ENCODE results near the gene ARFIP1. TPM values are rescaled to one million over a fixed set of nuclear protein-coding genes. Genes with fewer than 3 reads are reported as not detected.

The ARFIP1 gene
- total RNA-seq, 1 donor from 2014 or later = 68.0 TPM

DNA sequence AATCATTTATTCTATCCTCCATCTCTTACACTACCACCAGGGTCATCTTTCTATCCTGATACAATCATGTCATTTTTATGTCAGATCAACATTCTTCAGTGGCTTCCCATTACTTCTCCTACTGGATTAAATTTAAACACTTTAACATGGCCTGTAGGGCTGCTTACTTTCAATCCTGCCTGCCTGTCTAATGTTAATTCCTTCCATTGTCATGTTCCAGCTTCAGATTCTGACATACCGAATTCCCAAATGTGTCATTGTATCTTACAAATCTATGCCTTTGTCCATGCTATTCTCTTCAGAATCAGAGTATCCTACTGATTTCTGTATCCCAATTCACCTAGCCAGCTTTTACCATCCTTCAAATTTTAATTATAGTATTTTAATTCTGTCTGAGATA, 106.4 kb downstream of the ARFIP1 start:
- no peak overlapping the region for H3K27ac ChIP-seq
- Mint-ChIP-seq H3K27ac (peak overlapping the region; percentile 15), H3K27me3 (ENCODE audit: insufficient read depth, low read depth) (no peaks in the 10 kb centered on the region), H3K4me3 (no peak overlapping the region), H3K9me3 (no peaks in the 10 kb centered on the region), H3K36me3 (peaks cover 28% of the 10 kb centered on the region), H3K4me1 (peaks cover 19% of the 10 kb centered on the region)
- no peaks in the 10 kb centered on the region for H4K20me1 ChIP-seq (ENCODE audit: low read depth)
- no peak overlapping the region for H3K4me3 ChIP-seq
- H3K9ac ChIP-seq = no peak overlapping the region
- H3K36me3 ChIP-seq = no peaks in the 10 kb centered on the region
- H3K4me2 ChIP-seq = peak overlapping the region; percentile 10
- H3K4me1 ChIP-seq = peaks cover 25% of the 10 kb centered on the region
- H3F3A ChIP-seq (ENCODE audit: low read depth) = no peaks in the 10 kb centered on the region
- H3K9me3 ChIP-seq (ENCODE audit: low read depth) = no peaks in the 10 kb centered on the region
- no peaks in the 10 kb centered on the region for H3K79me2 ChIP-seq (ENCODE audit: low read depth)
- H2AFZ ChIP-seq (replicated peaks) = no peak overlapping the region
- peak; percentile 3 for DNase-seq (ENCODE audit: low spot score)
- no peaks in the 10 kb centered on the region for H3K27me3 ChIP-seq
- TF ChIP-seq, protein P1, sequence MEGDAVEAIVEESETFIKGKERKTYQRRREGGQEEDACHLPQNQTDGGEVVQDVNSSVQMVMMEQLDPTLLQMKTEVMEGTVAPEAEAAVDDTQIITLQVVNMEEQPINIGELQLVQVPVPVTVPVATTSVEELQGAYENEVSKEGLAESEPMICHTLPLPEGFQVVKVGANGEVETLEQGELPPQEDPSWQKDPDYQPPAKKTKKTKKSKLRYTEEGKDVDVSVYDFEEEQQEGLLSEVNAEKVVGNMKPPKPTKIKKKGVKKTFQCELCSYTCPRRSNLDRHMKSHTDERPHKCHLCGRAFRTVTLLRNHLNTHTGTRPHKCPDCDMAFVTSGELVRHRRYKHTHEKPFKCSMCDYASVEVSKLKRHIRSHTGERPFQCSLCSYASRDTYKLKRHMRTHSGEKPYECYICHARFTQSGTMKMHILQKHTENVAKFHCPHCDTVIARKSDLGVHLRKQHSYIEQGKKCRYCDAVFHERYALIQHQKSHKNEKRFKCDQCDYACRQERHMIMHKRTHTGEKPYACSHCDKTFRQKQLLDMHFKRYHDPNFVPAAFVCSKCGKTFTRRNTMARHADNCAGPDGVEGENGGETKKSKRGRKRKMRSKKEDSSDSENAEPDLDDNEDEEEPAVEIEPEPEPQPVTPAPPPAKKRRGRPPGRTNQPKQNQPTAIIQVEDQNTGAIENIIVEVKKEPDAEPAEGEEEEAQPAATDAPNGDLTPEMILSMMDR (IDR thresholded peaks at IDR 0.05) = no peak
- TF ChIP-seq EZH2phosphoT487 (IDR thresholded peaks at IDR 0.05) (no peak), EZH2 (IDR thresholded peaks at IDR 0.05) (no peak)

DNA sequence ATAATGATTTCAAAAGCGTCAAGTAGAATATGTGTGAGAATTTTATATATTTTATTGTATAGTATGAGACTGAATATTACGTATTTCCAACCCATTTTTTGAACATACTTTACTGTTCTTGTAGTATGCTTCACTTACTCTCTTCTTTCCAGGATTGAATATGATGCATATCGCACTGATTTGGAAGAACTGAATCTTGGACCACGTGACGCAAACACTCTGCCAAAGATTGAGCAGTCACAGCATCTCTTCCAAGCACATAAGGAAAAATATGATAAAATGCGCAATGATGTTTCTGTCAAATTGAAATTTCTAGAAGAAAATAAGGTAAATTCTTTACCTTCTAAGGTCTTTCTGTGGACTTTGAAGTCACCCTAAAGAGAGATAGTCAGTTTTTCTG, 108.2 kb downstream of the ARFIP1 start:
- Mint-ChIP-seq H3K4me1 (peaks cover 19% of the 10 kb centered on the region), H3K9me3 (no peaks in the 10 kb centered on the region), H3K4me3 (no peak overlapping the region), H3K27me3 (ENCODE audit: insufficient read depth, low read depth) (no peaks in the 10 kb centered on the region), H3K36me3 (peaks cover 28% of the 10 kb centered on the region), H3K27ac (no peak overlapping the region)
- peaks cover 32% of the 10 kb centered on the region for H3K4me1 ChIP-seq
- no peak overlapping the region for H2AFZ ChIP-seq (replicated peaks)
- no peaks in the 10 kb centered on the region for H3F3A ChIP-seq (ENCODE audit: low read depth)
- H3K9ac ChIP-seq = no peak overlapping the region
- no peak overlapping the region for H3K27ac ChIP-seq
- no peak for DNase-seq (ENCODE audit: low spot score)
- no peak overlapping the region for H3K4me2 ChIP-seq
- H3K27me3 ChIP-seq = no peaks in the 10 kb centered on the region
- no peak overlapping the region for H3K4me3 ChIP-seq
- no peaks in the 10 kb centered on the region for H3K36me3 ChIP-seq
- TF ChIP-seq EZH2 (IDR thresholded peaks at IDR 0.05) (no peak), EZH2phosphoT487 (IDR thresholded peaks at IDR 0.05) (no peak)
- TF ChIP-seq, protein P1 (IDR thresholded peaks at IDR 0.05) = no peak
- H4K20me1 ChIP-seq (ENCODE audit: low read depth) = no peaks in the 10 kb centered on the region
- no peaks in the 10 kb centered on the region for H3K79me2 ChIP-seq (ENCODE audit: low read depth)
- no peaks in the 10 kb centered on the region for H3K9me3 ChIP-seq (ENCODE audit: low read depth)

DNA sequence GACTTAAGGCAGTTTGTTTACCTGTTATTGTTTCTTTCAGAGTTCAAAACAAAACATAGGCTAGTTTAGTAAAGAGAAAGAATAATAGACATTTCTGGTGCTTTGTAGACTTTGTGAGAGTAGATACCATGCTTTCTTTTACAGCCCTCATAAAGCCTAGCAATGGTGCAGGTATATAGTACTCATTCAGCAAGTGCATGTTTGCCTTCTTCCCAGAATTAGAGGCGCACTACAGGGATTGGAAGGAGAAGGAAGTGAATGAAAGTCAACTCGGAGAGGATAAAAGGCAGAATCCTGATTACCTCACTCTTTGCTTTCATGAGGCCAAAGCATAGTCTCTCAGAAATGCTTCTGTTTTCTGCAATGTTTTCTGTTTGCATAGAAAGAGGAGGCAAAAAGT, 113.2 kb downstream of the ARFIP1 start:
- Mint-ChIP-seq H3K27ac (no peak overlapping the region), H3K9me3 (no peaks in the 10 kb centered on the region), H3K27me3 (ENCODE audit: insufficient read depth, low read depth) (no peaks in the 10 kb centered on the region), H3K4me1 (no peaks in the 10 kb centered on the region), H3K36me3 (peaks cover 21% of the 10 kb centered on the region), H3K4me3 (no peak overlapping the region)
- Histone ChIP-seq H3K27me3 (no peaks in the 10 kb centered on the region), H3K27ac (no peak overlapping the region), H3K4me1 (peaks cover 10% of the 10 kb centered on the region), H3K9ac (no peak overlapping the region), H3F3A (ENCODE audit: low read depth) (no peaks in the 10 kb centered on the region), H3K36me3 (no peaks in the 10 kb centered on the region), H3K9me3 (ENCODE audit: low read depth) (no peaks in the 10 kb centered on the region), H3K79me2 (ENCODE audit: low read depth) (no peaks in the 10 kb centered on the region), H2AFZ (replicated peaks) (no peak overlapping the region), H3K4me3 (no peak overlapping the region), H3K4me2 (no peak overlapping the region), H4K20me1 (ENCODE audit: low read depth) (no peaks in the 10 kb centered on the region)
- TF ChIP-seq EZH2 (IDR thresholded peaks at IDR 0.05) = no peak
- no peak for TF ChIP-seq EZH2phosphoT487 (IDR thresholded peaks at IDR 0.05)
- TF ChIP-seq, protein P1 (IDR thresholded peaks at IDR 0.05) = no peak
- no peak for DNase-seq (ENCODE audit: low spot score)

Data from neural progenitor cell (in vitro differentiated cells).